Loucy (cell line): ENCODE results near the gene PCDHGA7.

ENCODE experiments used
- H2AFZ ChIP-seq: fragments of 200-600 bp; sonication (generic); 2 replicates; pipeline ENCODE4 v1.6.0; 2016; ENCODE audit warnings: antibody characterized with exemption, mild to moderate bottlenecking, low read length, moderate library complexity
- H3F3A ChIP-seq: fragments of 200-600 bp; 2 replicates; pipeline ENCODE4 v1.6.0; 2016; ENCODE audit warnings: antibody characterized with exemption, low read depth, mild to moderate bottlenecking
- H3K27me3 ChIP-seq: fragments of 200-600 bp; sonication (generic); 2 replicates; pipeline ENCODE4 v1.6.1; 2014; ENCODE audit warnings: low read length, mild to moderate bottlenecking; ENCODE audit not compliant: insufficient read depth, poor library complexity, severe bottlenecking
- H3K36me3 ChIP-seq: fragments of 200-600 bp; sonication (generic); 2 replicates; pipeline ENCODE4 v1.6.1; 2016; ENCODE audit warnings: low read length; ENCODE audit not compliant: insufficient read depth
- H3K4me1 ChIP-seq: fragments of 200-600 bp; sonication (generic); 2 replicates; pipeline ENCODE4 v1.5.1; 2014; ENCODE audit warnings: low read length, mild to moderate bottlenecking; ENCODE audit not compliant: insufficient read depth, poor library complexity, severe bottlenecking
- H3K4me2 ChIP-seq: fragments of 200-600 bp; sonication (generic); 2 replicates; pipeline ENCODE4 v1.6.0; 2014; ENCODE audit warnings: antibody characterized with exemption, low read length, low read depth, mild to moderate bottlenecking; ENCODE audit not compliant: poor library complexity, severe bottlenecking
- H3K4me3 ChIP-seq: fragments of 200-600 bp; sonication (generic); 2 replicates; pipeline ENCODE4 v1.5.1; 2014; ENCODE audit warnings: low read length, mild to moderate bottlenecking, mixed read lengths; ENCODE audit not compliant: poor library complexity, severe bottlenecking
- H3K79me2 ChIP-seq: fragments of 200-600 bp; sonication (generic); 2 replicates; pipeline ENCODE4 v1.6.1; 2014; ENCODE audit warnings: low read length; ENCODE audit not compliant: insufficient read depth
- H3K9ac ChIP-seq: fragments of 200-600 bp; sonication (generic); 2 replicates; pipeline ENCODE4 v1.6.0; 2014; ENCODE audit warnings: mild to moderate bottlenecking, low read depth, low read length, moderate library complexity; ENCODE audit not compliant: poor library complexity, severe bottlenecking
- H3K9me2 ChIP-seq: fragments of 200-600 bp; sonication (generic); replicated peaks from 2 replicates; pipeline ENCODE4 v1.6.1; 2016; ENCODE audit warnings: low read depth, low read length, mixed read lengths
- H3K9me3 ChIP-seq: fragments of 200-600 bp; sonication (generic); 2 replicates; pipeline ENCODE4 v1.6.1; 2014; ENCODE audit warnings: mild to moderate bottlenecking, antibody characterized with exemption, low read length, low read depth; ENCODE audit not compliant: insufficient read depth
- H4K20me1 ChIP-seq: fragments of 200-600 bp; sonication (generic); 2 replicates; pipeline ENCODE4 v1.6.0; 2014; ENCODE audit warnings: antibody characterized with exemption, low read length, mild to moderate bottlenecking; ENCODE audit not compliant: insufficient read depth, poor library complexity, severe bottlenecking
- EZH2phosphoT487 ChIP-seq: fragments of 200-600 bp; IDR thresholded peaks from 2 replicates; pipeline ENCODE4 v1.6.1; 2018; ENCODE audit warnings: antibody characterized with exemption, mild to moderate bottlenecking, moderate library complexity, borderline replicate concordance
- TF ChIP-seq, protein P1 (sequence below): fragments of 200-600 bp; sonication (generic); conservative IDR thresholded peaks from 2 replicates; pipeline ENCODE4 v1.5.1; 2014; ENCODE audit warnings: mild to moderate bottlenecking, antibody characterized with exemption, low read length

PCDHGA7 gene

DNA sequence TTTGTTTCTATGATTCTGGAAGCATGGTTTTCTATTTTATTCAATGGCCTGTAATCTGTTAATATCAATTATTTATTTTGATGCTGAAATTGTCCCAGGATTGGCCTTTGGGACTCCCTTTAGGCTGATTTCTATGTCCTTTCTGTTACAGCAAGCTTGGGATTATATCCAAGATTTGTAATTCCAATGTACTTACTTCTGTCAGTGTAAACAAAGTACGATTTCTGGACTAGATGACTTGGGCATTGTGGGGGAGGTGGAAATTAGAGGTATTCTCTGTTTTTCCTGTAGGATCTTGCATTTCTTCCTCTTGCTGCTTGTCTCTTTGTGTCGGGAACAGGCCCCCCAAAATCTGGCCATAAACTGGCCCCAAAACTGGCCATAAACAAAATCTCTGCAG lies 51.5 kb downstream of the PCDHGA7 start:
- Histone ChIP-seq H3K36me3 (no peaks in the 10 kb centered on the region), H3K9me3 (no peaks in the 10 kb centered on the region), H4K20me1 (no peaks in the 10 kb centered on the region), H3K79me2 (no peaks in the 10 kb centered on the region), H3K4me1 (no peaks in the 10 kb centered on the region), H3F3A (no peaks in the 10 kb centered on the region), H3K27me3 (no peaks in the 10 kb centered on the region), H2AFZ (no peak overlapping the region), H3K4me2 (no peak overlapping the region), H3K4me3 (no peak overlapping the region), H3K9ac (no peak overlapping the region), H3K9me2 (no peaks in the 10 kb centered on the region)
- no peak for TF ChIP-seq EZH2phosphoT487
- TF ChIP-seq, protein P1, sequence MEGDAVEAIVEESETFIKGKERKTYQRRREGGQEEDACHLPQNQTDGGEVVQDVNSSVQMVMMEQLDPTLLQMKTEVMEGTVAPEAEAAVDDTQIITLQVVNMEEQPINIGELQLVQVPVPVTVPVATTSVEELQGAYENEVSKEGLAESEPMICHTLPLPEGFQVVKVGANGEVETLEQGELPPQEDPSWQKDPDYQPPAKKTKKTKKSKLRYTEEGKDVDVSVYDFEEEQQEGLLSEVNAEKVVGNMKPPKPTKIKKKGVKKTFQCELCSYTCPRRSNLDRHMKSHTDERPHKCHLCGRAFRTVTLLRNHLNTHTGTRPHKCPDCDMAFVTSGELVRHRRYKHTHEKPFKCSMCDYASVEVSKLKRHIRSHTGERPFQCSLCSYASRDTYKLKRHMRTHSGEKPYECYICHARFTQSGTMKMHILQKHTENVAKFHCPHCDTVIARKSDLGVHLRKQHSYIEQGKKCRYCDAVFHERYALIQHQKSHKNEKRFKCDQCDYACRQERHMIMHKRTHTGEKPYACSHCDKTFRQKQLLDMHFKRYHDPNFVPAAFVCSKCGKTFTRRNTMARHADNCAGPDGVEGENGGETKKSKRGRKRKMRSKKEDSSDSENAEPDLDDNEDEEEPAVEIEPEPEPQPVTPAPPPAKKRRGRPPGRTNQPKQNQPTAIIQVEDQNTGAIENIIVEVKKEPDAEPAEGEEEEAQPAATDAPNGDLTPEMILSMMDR: no peak
